Esophagus (tissue), 2 donors: ENCODE measurements around the gene TENM4. TPM values are rescaled to one million over a fixed set of nuclear protein-coding genes. Genes with fewer than 3 reads are reported as not detected.
"Not testable (repeated sequence)": the region's sequence is repeated elsewhere in the genome, so short reads cannot be mapped to it uniquely, and the experiment has no call there.

ENCODE experiments used
- H3K27ac ChIP-seq, 2 donors: one replicate each; pipeline ENCODE4 v1.5.1; 2013; ENCODE audit warnings: low read depth in 2 of 2, mild to moderate bottlenecking in 2 of 2, inconsistent platforms in 1 of 2, low read length in 1 of 2, moderate library complexity in 1 of 2
- H3K27me3 ChIP-seq, 2 donors: one replicate each; pipeline ENCODE4 v1.6.1; 2013; ENCODE audit warnings: low read length in 2 of 2, control low read depth in 1 of 2, mild to moderate bottlenecking in 1 of 2; ENCODE audit not compliant: insufficient read depth in 2 of 2, control insufficient read depth in 1 of 2
- H3K36me3 ChIP-seq, 2 donors: one replicate each; pipeline ENCODE4 v1.6.1; 2013; ENCODE audit warnings: low read length in 1 of 2; ENCODE audit not compliant: control insufficient read depth in 2 of 2, insufficient read depth in 2 of 2
- H3K4me1 ChIP-seq, 2 donors: one replicate each; pipeline ENCODE4 v1.6.1; 2013; ENCODE audit warnings: low read length in 1 of 2; ENCODE audit not compliant: control insufficient read depth in 2 of 2, insufficient read depth in 2 of 2
- H3K4me3 ChIP-seq, 2 donors: one replicate each; pipeline ENCODE4 v1.5.1; 2013; ENCODE audit warnings: low read length in 2 of 2, mild to moderate bottlenecking in 2 of 2, low read depth in 1 of 2, moderate library complexity in 1 of 2
- H3K9me3 ChIP-seq, 2 donors: one replicate each; pipeline ENCODE4 v1.6.1; 2013; ENCODE audit warnings: mild to moderate bottlenecking in 2 of 2, low read depth in 1 of 2, low read length in 1 of 2, moderate library complexity in 1 of 2; ENCODE audit not compliant: control insufficient read depth in 2 of 2, insufficient read depth in 1 of 2
- WGBS, 2 donors: extraction: QIAGEN DNeasy Blood & Tissue Kit; methylation state at CpG; one replicate each; pipeline ENCODE4 v1.1.7; 2013; 5-methylcytosine and 5-hydroxymethylcytosine counted together
- polyA plus RNA-seq, 2 donors: library from polyadenylated mRNA; stranded (reverse); fragments of 200-250 nt; gene quantifications; one replicate each; pipeline ENCODE4 v1.2.3, GENCODE V29; 2013
- donor health status: healthy with polysubstance abuse.
- donor health status: Bipolar disorder and iron deficiency.

The TENM4 gene
- polyA plus RNA-seq, 2 donors: 1.3 to 4.1 TPM

GRCh38 chr11:78637527-78637926 is 803.3 kb downstream of the TENM4 start:
- H3K4me3 ChIP-seq, H3K4me1 ChIP-seq, H3K9me3 ChIP-seq, H3K27me3 ChIP-seq, H3K27ac ChIP-seq, H3K36me3 ChIP-seq: not testable (repeated sequence)
- 86 to 88% methylated on average over 5 of the region's 5 CpGs for WGBS, 2 donors

GRCh38 chr11:78635814-78636506 is 804.9 kb downstream of the TENM4 start:
- Histone ChIP-seq H3K27me3 (no peaks in the 10 kb centered on the region), H3K27ac (no peak overlapping the region), H3K9me3 (peaks cover 0 to 5% of the 10 kb centered on the region in 2 donors), H3K36me3 (no peaks in the 10 kb centered on the region), H3K4me1 (no peaks in the 10 kb centered on the region), H3K4me3 (no peak overlapping the region)
- WGBS, 2 donors: 96 to 98% methylated on average over 1 of the region's 1 CpG

GRCh38 chr11:78633516-78634310 is 807.1 kb downstream of the TENM4 start:
- Histone ChIP-seq H3K27ac (no peak overlapping the region), H3K4me3 (no peak overlapping the region), H3K36me3 (no peaks in the 10 kb centered on the region), H3K4me1 (no peaks in the 10 kb centered on the region), H3K27me3 (no peaks in the 10 kb centered on the region), H3K9me3 (peaks cover 0 to 9% of the 10 kb centered on the region in 2 donors)
- WGBS, 2 donors: 80 to 83% methylated on average over 7 of the region's 7 CpGs

DNA sequence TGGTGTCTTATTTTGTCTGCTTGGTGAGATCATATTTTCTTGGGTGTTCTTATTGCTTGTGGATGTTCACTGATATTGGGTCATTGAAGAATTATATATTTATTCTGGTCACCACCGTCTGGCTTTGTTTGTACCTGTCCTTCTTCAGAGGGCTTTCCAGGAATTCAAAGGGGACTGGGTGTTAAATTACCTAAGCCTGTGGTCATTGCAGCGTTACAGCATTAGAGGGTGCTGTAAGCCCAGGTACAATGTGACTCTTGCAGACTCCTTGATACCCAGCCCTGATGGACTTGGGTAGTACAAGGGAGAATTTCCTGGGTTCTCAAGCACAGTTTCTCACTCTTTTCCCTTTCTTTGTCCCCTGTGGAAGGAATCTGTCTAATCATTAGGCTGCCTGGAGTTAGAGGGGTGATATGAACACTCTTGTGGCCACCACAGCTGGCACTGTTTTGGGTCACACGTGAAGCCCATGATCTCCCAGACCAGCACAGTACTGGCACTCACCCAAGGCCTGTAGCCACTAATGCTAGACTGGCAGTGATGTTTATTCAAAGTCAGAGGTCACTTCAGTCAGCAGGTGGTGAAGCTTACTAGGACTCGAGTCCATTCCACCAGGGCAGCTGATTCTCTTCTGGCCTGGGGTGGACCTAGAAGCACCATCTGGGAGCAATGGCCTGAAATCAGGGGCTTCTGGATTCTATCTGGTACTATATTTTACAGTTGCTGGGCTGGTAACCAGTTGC is 810.1 kb downstream of the TENM4 start:
- 83% methylated on average over 4 of the region's 4 CpGs for WGBS, 2 donors
- H3K27ac ChIP-seq: no peak overlapping the region

DNA sequence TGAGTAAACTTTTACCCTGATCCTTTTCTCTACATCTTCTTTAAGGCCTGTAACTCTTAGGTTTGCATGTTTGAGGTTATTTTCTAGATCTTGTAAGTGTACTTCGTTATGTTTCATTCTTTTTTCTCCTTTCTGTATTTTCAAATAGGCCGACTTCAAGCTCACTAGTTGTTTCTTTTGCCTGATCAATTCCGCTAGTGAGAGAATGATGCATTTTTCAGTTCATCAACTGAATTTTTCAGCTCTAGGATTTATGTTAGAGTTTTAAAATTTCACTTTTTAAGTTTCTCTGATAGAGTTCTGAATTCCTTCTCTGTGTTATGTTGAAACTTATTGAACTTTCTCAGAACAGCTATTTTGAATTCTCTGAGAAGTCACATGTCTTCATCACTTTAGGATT is 810.7 kb downstream of the TENM4 start:
- Histone ChIP-seq H3K27me3 (no peaks in the 10 kb centered on the region), H3K36me3 (no peaks in the 10 kb centered on the region), H3K4me3 (no peak overlapping the region), H3K9me3 (peaks cover 0 to 9% of the 10 kb centered on the region in 2 donors), H3K27ac (no peak overlapping the region), H3K4me1 (no peaks in the 10 kb centered on the region)
- 89 to 97% methylated on average over 3 of the region's 3 CpGs for WGBS, 2 donors

More for the DNA sequence above, 810.1 kb downstream of the TENM4 start:
- no peaks in the 10 kb centered on the region for H3K27me3 ChIP-seq
- no peaks in the 10 kb centered on the region for H3K4me1 ChIP-seq
- no peak overlapping the region for H3K4me3 ChIP-seq
- peaks cover 0 to 9% of the 10 kb centered on the region in 2 donors for H3K9me3 ChIP-seq
- H3K36me3 ChIP-seq: no peaks in the 10 kb centered on the region

DNA sequence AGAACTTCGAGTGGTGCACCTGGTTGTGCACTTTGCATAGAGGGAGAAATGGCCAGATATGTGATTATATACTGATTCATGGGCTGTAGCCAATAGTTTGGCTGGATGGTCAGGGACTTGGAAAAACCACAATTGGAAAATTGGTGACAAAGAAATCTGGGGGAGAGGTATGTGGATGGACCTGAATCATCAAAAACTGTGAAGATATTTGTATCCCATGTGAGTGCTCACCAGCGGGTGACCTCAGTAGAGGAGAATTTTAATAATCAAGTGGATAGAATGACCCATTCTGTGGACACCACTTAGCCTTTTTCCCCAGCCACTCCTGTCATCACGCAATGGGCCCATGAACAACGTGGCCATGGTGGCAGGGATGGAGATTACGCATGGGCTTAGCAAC is 818.2 kb downstream of the TENM4 start:
- WGBS, 2 donors: 77 to 79% methylated on average over 5 of the region's 5 CpGs
- H3K36me3 ChIP-seq: no peaks in the 10 kb centered on the region
- H3K4me3 ChIP-seq: no peak overlapping the region
- H3K27ac ChIP-seq: no peak overlapping the region
- no peaks in the 10 kb centered on the region for H3K4me1 ChIP-seq
- peaks cover 0 to 4% of the 10 kb centered on the region in 2 donors for H3K9me3 ChIP-seq
- H3K27me3 ChIP-seq: no peaks in the 10 kb centered on the region

DNA sequence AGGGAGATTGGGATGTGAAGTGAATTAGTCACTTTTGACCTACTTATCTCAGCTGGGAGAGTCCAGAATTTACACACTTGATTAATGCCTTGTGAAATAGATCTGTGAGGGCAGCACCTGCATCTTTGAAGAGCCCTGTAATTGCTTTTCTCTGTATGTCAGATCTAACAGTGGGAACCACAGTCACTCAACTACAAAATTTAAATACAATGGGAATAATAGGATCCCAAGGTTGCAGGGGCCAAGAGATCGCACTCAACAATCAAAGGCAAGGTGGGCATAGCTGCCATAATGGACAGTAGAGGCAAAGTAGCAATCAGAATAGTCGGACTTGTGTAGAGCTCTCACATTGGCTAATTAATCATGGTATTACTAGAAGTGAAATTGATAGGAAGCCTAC is 820.7 kb downstream of the TENM4 start:
- 77 to 89% methylated on average over 2 of the region's 2 CpGs for WGBS, 2 donors
- H3K27me3 ChIP-seq: no peaks in the 10 kb centered on the region
- no peaks in the 10 kb centered on the region for H3K36me3 ChIP-seq
- no peaks in the 10 kb centered on the region for H3K4me1 ChIP-seq
- H3K27ac ChIP-seq: no peak overlapping the region
- no peak overlapping the region for H3K4me3 ChIP-seq
- H3K9me3 ChIP-seq: peaks cover 0 to 4% of the 10 kb centered on the region in 2 donors

DNA sequence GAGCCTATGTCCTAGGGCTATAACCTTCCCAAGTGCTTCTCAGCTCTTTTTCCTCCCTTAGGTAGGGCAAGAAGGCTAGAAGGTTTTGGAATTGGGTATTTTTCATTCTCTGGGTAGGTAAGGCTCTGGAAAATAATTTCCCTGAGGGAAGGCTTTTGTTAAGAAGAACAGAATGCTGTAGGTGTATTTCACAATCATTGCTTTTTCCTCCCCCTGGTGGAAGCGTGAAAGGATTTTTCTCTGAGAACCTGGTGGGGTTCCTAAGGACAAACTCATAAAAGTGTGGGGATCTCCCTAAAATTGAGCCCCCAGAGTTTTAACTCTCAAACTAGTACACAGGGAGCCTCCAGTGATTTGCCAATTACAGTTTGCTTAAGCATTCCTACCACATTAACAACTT is 825.1 kb downstream of the TENM4 start:
- H3K36me3 ChIP-seq: no peaks in the 10 kb centered on the region
- H3K9me3 ChIP-seq: peaks cover 0 to 4% of the 10 kb centered on the region in 2 donors
- no peaks in the 10 kb centered on the region for H3K4me1 ChIP-seq
- no peak overlapping the region for H3K4me3 ChIP-seq
- 79 to 88% methylated on average over 1 of the region's 1 CpG for WGBS, 2 donors
- peaks cover 0 to 2% of the 10 kb centered on the region in 2 donors for H3K27me3 ChIP-seq
- H3K27ac ChIP-seq: no peak overlapping the region

GRCh38 chr11:78613378-78613813 is 827.4 kb downstream of the TENM4 start:
- Histone ChIP-seq H3K36me3 (no peaks in the 10 kb centered on the region), H3K4me1 (no peaks in the 10 kb centered on the region), H3K9me3 (no peaks in the 10 kb centered on the region), H3K4me3 (no peak overlapping the region), H3K27me3 (peaks cover 0 to 2% of the 10 kb centered on the region in 2 donors), H3K27ac (no peak overlapping the region)
- 75 to 79% methylated on average over 5 of the region's 5 CpGs for WGBS, 2 donors
